ENCODE data around the gene IQCF5.

GRCh38 chr3:51860703-51861665 lies 14.4 kb downstream of the IQCF5 start, which contains the start of gene IQCF2:
- TF ChIP-seq TAF1 (IDR thresholded peaks at IDR 0.05; ENCODE audit: borderline replicate concordance, low read depth, low read length) = no peak
- no peak for TF ChIP-seq CTCF (IDR thresholded peaks at IDR 0.05)
- no peak for TF ChIP-seq POLR2AphosphoS5 (IDR thresholded peaks at IDR 0.05; ENCODE audit: low read depth, low read length)
- TF ChIP-seq, protein P1, sequence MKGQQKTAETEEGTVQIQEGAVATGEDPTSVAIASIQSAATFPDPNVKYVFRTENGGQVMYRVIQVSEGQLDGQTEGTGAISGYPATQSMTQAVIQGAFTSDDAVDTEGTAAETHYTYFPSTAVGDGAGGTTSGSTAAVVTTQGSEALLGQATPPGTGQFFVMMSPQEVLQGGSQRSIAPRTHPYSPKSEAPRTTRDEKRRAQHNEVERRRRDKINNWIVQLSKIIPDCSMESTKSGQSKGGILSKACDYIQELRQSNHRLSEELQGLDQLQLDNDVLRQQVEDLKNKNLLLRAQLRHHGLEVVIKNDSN (IDR thresholded peaks at IDR 0.05; ENCODE audit: borderline replicate concordance, low read depth) = no peak
- TF ChIP-seq FOXM1 (IDR thresholded peaks at IDR 0.05; ENCODE audit: low read depth) = no peak
- no peak for TF ChIP-seq PBX3 (IDR thresholded peaks at IDR 0.05)
- TF ChIP-seq EZH2phosphoT487 (IDR thresholded peaks at IDR 0.05; ENCODE audit: borderline replicate concordance, low read depth) = no peak
